Pulmonary artery endothelial cell (primary cell): ENCODE measurements around the gene GSN. TPM values are rescaled to one million over a fixed set of nuclear protein-coding genes. Genes with fewer than 3 reads are reported as not detected.

ENCODE experiments used
- DNase-seq: peaks from one replicate; pipeline ENCODE4 v3.0.0-alpha.2; 2011; ENCODE audit warnings: low read depth, low spot score
- total RNA-seq: library from RNA; depleted of rRNA; stranded (reverse); fragments of >200 nt; gene quantifications from 2 replicates; pipeline ENCODE4 v1.2.3, GENCODE V29; 2014

Gene GSN
- total RNA-seq, 1 donor from 2014 or later, result 505 TPM

- no peak for DNase-seq
Observed at GRCh38 chr9:121350036-121350435, 82.1 kb downstream of the GSN start.

- DNase-seq, result peak; percentile 93
Observed at GRCh38 chr9:121350993-121351561, 83.1 kb downstream of the GSN start.

- DNase-seq, result no peak
Observed at GRCh38 chr9:121353241-121354061, 85.5 kb downstream of the GSN start.

GRCh38 chr9:121354141-121354540, 86.2 kb downstream of the GSN start:
- peak; percentile 92 for DNase-seq

- no peak for DNase-seq
Observed at GRCh38 chr9:121354762-121355161, 86.8 kb downstream of the GSN start.

- DNase-seq, result no peak
Observed at GRCh38 chr9:121357011-121357410, 89.0 kb downstream of the GSN start.

- no peak for DNase-seq
Observed at GRCh38 chr9:121358751-121359150, 90.8 kb downstream of the GSN start.

GRCh38 chr9:121359351-121360294, 91.7 kb downstream of the GSN start:
- no peak for DNase-seq

GRCh38 chr9:121360601-121361374, 92.8 kb downstream of the GSN start:
- DNase-seq, result peak; percentile 51

- DNase-seq, result no peak
Observed at GRCh38 chr9:121362813-121363621, 95.1 kb downstream of the GSN start.

GRCh38 chr9:121363622-121363961, 95.6 kb downstream of the GSN start:
- no peak for DNase-seq

GRCh38 chr9:121364077-121364476, 96.1 kb downstream of the GSN start:
- no peak for DNase-seq

GRCh38 chr9:121364886-121365285, 96.9 kb downstream of the GSN start:
- DNase-seq, result no peak

- DNase-seq, result no peak
Observed at GRCh38 chr9:121365564-121365963, 97.6 kb downstream of the GSN start.

- DNase-seq, result no peak
Observed at GRCh38 chr9:121366611-121367192, 98.7 kb downstream of the GSN start.

GRCh38 chr9:121367306-121368137, 99.6 kb downstream of the GSN start:
- DNase-seq, result no peak

- no peak for DNase-seq
Observed at GRCh38 chr9:121368138-121368522, 100.2 kb downstream of the GSN start.

GRCh38 chr9:121368745-121369144, 100.8 kb downstream of the GSN start:
- no peak for DNase-seq

GRCh38 chr9:121369595-121370265, 101.8 kb downstream of the GSN start, which contains the start of gene STOM:
Gene STOM (minus strand): TSS chr9:121370250. CDS start chr9:121370187, 63 bp downstream.
- DNase-seq, result peak; percentile 59
